ENCODE data around the gene SCUBE1.

GRCh38 chr22:43182118-43182517 is 161.1 kb downstream of the SCUBE1 start:
- TF ChIP-seq CTCF (IDR thresholded peaks at IDR 0.05; ENCODE audit: low read length) (no peak), EZH2 (IDR thresholded peaks at IDR 0.05; ENCODE audit: borderline replicate concordance, low read length) (no peak)

Data from OCI-LY1 (cell line).